Activated CD4-positive, alpha-beta T cell treated with anti-CD3 and anti-CD28 coated beads, Interleukin-2, amount 50 U/mL, for 1 hour (primary cell): ENCODE data around the gene SGCA.

Source experiments
- DNase-seq: peaks from one replicate; pipeline ENCODE4 v3.0.0-alpha.2; 2020

SGCA gene

DNA sequence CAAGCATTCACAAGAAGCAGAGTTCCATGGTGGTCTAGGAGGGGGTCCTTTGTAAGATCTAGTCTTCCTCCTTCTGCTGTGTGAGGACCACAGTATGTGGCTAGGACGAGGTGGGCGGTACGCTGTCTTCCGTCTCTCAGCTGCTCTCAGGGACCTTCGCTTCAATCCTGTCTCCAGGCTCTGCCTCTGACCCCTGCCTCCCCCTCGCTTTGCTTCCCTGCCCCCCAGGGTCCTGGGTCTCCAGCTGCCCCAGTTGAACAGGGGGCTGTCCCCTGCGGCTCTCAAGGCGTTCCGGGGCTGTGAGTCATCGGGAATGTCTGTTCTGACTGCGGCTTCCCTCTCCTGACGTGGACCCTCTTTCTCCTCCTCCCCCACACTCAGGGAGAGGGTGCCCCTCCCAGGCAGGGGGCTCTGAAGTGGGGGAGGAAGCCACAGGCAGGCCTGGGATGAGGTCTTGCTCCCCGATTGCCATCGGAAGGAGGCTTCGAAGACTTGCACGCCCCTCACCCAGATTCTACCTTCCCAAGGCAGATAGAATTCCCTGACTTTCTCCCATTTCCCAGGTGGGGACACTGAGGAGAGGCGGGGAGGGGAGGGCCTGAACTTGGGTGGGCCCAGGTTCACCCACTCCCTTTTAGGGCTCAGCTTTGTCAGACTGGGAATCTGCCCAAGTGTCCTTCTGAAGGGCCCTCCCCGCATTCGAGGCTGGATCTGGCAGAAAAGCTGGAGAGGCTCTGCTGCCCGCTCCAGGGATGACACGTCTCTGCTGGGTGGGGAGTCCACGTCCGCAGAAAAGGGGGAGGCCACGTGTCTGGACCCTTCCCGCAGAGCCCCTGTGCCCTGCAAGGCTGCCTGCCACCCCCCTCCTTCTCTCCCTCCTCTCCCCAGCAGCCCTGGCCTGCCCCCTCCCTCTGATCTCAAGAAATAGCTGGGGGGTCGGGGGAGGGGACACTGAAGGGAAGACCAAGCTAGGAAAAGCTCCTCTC, 44.7 kb downstream of the SGCA start:
- no peak for DNase-seq

DNA sequence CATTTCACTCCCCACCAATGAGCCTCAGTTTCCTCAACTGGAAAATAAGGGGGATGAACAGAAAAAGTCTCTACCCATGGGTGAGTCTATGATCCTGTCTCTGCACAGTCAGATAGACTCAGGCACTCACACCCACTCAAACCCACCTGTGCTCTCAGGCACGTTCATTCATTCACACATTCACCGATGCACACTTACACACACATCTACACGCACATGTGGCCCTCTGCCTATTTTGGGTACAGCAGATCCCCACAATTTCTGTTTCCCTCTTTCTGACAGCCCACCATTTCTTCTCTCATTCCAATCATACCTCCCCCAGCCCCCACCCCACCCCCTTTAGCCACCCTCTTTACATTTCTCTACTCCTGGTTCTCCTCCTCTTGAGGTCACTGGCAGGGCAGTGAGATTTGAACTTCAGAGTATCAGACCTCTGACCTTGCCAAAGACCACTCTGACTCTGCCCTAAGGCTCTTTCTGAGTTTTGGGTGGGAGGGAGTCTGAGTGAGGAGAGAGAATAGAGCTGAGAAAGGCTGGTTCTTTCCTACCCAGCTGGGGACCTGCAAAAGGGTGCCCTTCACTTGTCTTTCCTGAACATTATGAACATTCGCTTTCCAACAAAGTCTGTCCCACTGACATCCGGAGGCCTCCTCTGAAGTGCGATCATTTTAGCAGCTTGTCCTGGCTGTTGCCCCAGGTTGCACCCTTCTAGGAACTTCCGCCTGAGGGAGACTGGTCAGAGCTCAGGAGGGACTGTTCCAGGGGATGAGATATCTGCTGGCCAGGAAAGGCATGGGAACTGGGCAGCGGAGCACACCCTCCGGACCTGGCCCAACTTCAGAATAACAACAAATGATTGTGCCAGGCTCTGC, 45.7 kb downstream of the SGCA start:
- DNase-seq = no peak

DNA sequence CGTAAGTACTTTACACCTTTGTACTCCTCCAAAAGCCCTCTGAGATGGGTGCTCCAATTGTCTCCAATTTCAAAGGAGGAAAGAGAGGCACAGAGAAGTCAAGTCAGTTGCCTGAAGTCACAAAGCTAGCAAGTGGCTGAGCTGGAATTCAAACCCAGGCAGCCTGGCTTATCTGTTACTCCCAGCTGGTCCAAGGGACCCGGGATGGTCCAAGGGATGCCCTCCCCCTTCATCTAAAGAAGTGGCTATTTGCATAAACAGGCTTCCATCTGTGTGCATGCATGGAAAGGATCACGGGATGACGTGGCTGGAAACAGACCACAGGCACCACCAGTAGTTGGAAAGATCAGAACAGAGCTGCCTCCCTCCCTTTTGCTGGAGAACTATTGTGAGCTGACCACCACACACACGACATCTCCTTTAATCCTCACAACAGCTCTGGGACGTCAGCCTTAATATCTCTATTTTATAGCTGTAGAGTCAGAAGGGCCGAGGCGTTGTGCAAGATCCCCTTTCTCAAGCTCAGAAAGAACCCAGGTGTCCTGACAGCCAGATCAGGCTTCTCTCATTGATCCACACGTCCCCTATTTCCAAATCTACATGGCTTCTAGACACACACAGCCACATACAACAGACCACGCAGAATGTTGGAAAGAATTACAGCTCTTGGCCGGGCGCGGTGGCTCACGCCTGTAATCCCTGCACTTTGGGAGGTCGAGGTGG, 46.5 kb downstream of the SGCA start:
- DNase-seq = no peak

DNA sequence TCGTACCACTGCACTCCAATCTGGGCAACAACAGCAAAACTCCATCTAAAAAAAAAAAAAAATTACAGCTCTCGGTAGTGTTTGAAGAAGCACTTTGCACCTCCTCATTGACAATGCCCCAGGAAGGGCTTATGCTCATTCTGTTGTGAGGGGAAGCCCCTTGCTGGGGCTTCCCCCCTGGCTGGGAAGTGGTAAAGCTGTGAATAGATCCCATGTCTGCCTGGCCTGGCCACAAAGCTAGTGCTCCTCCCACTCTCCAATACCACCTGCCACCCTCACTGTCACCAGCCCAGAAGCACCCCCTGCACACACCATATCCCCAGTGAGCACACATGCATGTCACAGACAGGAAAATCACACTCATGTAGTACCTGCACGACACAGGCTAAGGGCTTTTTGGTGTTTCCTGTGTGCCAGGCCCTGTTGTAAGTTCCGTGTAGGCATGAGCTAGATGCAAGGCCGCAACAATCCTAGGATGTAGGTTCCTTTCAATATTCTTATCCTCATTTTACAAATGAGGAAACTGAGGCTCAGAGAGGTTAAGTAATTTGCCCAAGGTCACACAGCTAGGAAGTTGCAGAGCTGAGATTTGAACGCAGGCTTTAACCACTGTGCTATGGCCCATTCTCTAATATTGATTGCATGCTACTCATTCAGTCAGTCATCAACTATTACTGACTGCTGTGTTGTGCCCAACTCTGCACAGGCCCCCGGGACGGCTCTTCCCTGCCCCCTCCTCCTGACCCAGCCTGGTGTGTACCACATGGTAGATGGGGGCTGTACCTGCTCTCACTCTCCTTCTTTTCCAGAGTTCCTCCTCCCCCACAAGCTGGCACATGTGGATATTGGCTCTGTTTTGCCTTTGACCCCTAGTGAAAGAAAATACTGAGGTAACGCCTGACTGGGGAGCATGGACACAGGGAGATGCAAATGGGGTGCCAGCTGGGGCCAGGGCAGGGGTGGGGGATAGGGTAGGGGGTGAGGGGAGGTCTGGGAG, 47.5 kb downstream of the SGCA start:
- no peak for DNase-seq

DNA sequence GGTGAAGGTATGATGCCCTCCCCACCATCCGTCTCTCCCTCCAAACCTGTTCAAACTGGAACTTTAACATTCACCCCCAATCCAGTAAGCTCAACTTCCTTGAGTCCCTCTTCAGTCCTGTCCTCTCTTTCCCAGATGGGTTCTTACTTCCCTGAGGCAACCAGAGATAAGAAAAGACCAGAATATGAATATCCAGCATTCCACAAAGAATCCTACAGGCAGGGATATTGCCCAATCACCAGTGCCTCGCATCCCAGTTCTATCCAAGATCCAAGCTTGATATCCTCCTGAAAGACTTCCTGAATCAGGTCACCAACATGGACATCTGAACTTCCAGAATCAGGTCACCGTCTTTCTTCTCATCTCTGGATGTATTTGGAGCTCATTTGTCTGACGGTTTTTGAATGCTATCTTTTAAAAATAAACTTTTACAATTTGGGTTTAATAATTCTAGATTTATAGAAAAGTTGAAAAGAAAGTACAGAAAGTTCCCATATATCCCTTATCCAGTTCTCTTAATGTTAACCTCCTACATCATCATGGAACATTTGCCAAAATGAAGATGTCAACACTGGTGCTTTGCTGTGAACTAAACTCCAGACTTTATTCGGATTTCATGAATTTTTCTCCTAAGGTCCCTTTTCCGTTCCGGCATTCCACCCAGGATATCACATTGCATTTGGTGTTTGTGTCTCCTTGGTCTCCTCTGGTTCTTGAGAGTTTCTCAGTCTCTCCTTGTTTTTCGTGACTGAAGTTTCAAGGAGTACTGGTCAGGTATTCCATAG, 49.4 kb downstream of the SGCA start:
- no peak for DNase-seq

DNA sequence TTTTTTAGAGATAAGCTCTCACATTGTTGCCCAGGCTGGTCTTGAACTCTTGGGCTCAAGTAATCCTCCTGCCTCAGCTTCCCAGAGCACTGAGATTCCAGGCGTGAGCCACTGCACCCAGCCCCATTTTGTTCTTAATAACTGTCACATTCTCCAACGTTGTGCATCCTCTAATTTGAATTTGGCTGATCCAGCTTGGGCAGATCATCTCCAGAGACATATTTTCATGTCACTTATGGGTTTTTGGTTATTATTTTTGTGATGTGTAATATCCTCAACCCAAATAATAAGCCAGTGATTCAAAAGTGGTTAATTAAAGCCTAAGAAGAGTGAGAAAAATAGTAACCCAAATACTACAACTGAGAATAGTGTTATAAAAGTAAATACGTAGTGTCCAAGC, 51.8 kb downstream of the SGCA start:
- no peak for DNase-seq

DNA sequence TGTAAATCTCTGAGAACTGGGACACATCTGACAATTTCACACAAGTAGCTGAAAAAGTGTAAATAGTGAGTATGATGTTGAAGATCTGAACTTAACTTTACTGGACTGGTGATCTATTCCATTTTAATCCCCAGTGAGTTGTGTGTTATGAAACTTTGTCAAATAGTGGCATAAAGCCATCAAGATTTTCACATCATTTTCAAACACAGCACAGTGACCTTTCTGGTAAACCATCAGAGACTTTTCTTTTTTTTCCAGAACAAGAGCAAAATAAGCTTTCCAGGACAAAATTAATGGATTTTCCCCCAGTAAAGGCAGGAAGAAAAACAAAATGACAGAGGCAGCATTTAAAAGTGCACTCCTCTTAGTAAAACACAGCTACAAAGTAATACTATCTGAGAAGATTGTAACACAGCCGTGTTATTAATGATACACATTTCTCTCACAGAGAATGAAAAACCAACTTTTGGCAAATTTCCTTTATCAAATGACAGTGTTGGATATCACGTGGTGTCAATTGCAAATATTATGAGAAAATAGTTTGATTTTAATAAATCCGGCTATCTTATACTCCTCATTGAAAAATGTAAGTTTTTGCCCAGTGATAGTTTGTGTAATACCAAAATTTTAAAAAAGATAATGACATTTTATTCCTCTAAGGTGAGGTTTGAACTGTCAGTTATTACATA, 52.4 kb downstream of the SGCA start:
- DNase-seq = no peak

DNA sequence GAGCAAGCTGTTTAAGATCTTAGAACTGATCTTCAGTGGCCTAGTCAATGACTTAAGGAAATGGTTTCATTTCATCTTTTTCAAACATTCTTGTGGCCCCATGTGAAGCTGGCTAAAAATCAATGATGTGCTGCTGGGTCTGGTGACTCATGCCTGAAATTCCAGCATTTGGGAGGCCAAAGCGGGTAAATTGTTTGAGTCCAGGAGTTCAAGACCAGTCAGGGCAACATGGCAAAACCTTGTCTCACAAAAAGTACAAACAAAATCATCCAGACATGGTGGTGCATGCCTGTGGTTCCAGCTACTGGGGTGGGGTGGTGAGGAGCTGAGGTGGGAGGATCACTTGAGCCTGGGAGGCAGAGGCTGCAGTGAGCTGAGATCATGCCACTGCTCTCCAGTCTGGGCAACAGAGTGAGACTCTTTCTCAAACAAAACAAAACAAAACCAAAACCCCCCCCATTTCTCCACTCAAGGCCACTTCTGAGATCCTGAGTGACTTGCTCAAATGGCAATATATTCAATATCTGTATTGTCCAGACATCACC, 53.0 kb downstream of the SGCA start:
- DNase-seq = no peak

DNA sequence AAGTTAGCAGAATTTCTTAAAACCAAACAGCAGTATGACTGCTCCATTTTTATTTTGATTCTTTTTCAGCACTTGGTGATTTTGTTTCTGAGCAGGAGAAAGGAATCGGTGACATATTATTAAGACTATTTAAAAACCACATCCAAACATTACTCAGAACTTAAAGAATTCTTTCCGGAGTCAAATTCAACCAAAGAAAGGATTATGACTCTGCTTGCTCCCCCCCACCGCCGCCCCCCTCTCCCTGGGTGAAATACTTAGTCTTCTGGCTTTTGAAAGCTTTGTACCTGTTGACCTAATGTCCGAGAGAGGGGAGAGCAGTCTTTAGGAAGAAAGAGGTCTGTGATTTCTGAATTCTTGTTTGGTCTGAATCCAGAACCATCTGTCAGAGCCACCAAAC, 53.5 kb downstream of the SGCA start:
- DNase-seq = no peak

DNA sequence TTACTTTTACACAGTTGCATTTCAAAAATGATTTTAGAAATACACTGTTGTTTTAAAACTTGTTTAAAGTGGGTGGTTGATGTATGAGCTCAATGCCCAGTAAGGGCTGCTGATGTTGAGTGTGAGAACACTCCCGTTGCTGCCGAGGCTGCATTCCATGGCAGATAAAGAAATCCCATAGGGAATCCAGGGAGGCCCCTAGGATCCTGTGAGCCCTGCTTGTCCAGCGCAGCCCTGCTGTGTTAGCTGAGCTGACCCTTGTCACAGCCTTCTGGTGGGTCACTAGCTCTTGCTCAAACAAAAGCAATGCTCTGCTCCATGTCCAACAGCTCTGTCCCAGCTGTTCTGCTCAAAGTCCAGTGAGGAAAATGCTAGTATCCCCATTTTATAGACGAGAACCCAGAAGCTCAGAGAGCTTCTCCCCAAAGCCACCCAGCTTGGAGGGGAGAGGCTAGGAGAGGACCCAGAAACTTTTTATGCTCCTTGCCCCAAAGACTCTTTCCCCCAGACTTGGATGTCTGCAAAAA, 54.2 kb downstream of the SGCA start:
- DNase-seq = no peak

DNA sequence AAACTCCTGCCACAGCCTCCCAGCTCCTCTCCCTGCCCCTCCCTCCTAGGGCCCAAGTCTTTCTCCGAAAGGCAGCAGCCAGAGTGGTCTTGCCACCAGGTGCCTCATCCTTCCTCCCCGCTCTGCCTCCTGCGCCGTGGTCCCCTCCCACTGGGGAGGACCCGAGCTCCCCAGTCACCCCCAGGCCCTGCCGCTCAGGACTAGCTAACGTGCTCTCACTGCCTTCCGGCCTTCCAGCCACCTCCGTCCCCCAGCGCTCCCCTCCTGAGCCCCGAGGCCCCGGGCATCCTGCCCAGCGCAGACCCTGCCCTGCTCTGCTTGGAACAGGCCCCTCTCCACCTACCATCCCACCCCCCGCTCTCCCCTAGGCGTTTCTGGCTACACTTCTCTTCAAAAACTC, 55.0 kb downstream of the SGCA start:
- no peak for DNase-seq

DNA sequence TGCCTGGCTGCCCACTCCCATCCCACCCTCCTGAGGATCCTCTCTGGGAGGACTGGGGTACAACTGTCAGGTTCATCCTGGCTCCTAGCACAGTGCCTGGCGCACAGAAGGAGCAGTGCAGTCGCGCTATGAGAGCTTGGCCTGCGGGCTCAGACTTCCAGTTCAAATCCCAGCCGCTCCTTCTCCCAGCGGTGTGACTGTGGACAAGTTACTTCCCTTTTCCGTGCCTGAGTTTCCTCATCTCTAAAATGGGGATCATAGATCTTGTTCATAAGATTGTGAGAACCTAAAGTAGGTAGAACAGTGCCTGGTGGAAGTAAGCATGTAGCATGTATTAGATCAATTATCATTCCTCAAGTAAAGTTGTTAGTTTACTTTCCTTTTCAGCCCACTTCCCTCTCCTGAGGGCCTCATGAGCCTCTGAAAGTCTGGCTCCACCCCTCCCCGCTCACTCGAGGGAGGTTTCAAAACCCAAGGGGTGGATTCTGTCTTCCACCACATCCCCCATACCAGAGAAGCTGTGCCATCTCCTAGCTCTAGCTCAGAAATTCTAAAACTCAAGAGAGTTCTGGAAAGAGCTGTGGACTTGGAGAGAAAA, 55.6 kb downstream of the SGCA start:
- DNase-seq = no peak

DNA sequence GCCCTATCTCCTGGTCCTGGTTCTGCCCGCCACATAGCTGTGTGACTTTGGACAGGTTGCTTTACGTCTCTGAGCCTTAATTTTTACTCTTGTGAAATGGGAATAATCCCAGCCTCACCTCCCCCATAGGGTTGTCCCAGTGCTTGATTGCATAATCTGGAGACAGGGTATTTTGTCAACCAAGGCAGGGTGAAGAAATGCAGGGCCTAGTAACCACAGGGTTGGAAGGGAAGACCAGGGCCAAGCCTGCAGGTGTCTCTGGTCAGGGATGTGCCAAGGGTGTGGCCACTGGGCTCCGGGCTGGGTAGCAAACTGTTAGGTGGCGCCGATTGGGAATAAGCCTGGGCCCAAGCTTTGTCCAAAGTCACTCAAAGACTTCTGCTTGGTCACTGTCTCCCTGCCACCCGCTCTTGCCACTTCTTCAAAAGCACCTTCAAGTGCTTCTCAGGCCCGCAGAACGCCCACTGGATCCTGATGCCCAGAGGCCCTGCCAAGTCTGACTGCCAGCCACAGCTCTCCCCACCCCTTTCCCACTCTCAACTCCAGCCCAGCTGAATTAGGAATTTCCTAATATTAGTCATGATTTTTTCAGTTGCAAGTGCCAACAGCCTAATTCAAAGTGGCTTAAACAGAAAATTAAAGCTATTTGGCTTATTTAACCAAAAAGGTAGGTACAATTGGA, 56.2 kb downstream of the SGCA start:
- DNase-seq = no peak

DNA sequence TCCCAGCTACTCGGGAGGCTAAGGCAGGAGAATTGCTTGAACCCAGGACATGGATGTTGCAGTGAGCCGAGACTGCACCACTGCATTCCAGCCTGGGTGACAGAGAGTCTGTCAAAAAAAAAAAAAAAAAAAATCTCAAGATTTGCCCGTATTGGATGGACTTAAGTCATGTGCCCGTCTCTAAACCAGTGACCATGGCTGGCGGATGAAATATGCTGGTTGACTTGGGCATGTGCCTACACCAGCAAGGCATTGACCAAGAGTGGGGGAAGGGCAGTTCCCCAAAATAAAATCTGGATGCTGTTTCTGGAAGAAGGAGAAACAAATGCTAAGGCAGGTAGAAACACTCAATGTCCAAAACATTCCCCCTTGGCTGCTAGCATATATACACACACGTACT, 57.1 kb downstream of the SGCA start:
- DNase-seq = no peak
